ENCODE results near the gene ZNF438. TPM values are rescaled to one million over a fixed set of nuclear protein-coding genes. Genes with fewer than 3 reads are reported as not detected.
"Not testable (repeated sequence)": the region's sequence is repeated elsewhere in the genome, so short reads cannot be mapped to it uniquely, and the experiment has no call there.

ZNF438 gene
- total and polyA plus RNA-seq, 4 experiments from 2014 or later = 2.0 to 4.5 (median 3.9) TPM

DNA sequence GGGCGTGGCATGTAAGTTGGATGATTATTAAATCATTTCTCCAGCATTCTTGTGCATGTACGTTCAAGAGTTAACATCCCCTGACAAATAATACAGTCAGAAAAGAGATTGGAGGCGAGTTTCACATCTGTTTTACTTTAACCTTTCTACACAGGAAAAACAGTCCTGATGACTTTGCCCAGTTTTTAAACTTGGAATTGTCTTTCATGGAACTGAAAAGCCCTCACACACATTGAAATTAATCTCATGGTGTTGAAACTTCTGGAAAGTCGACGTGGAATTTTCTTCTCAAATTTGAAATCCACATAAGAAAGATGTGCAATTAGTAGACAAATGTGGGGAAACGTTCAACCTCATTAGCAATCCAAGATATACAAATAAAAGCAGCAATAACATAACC, 31.2 kb upstream of the ZNF438 start:
- Histone ChIP-seq H3K27ac (ENCODE audit: low read depth, low read length) (no peak overlapping the region), H3K36me3 (ENCODE audit: insufficient read depth, low read length) (no peaks in the 10 kb centered on the region), H3K4me3 (ENCODE audit: low read length in 2 of 2) (no peak overlapping the region), H3K27me3 (ENCODE audit: insufficient read depth, low read length) (no peaks in the 10 kb centered on the region), H3K9me3 (ENCODE audit: control insufficient read depth in 1 of 2, low read length in 2 of 2) (no peaks in the 10 kb centered on the region), H3K4me1 (ENCODE audit: insufficient read depth, low read length) (no peaks in the 10 kb centered on the region)
- Mint-ChIP-seq H3K4me3 (no peak overlapping the region), H3K9me3 (no peaks in the 10 kb centered on the region), H3K36me3 (no peaks in the 10 kb centered on the region), H3K27ac (no peak overlapping the region), H3K27me3 (peaks cover 15 to 29% of the 10 kb centered on the region in 2 donors), H3K4me1 (no peaks in the 10 kb centered on the region)
- intact Hi-C loops (cut with micrococcal nuclease) = no loop called here
- ChIA-PET CTCF (ENCODE audit: partially characterized antibody) (no interaction called here), POLR2A (ENCODE audit: partially characterized antibody) (no interaction called here)
- DNase-seq = no peak

- H3K4me1 Mint-ChIP-seq = peaks cover 0 to 2% (median 0%) of the 10 kb centered on the region in 4 donors
- ChIA-PET CTCF (ENCODE audit: partially characterized antibody) (no interaction called here), POLR2A (ENCODE audit: partially characterized antibody) (no interaction called here)
- Histone ChIP-seq H3K9me3 (ENCODE audit: control insufficient read depth in 1 of 2, low read length in 2 of 2) (no peaks in the 10 kb centered on the region), H3K27ac (ENCODE audit: low read depth, low read length) (no peak overlapping the region), H3K36me3 (ENCODE audit: insufficient read depth, low read length) (no peaks in the 10 kb centered on the region), H3K4me3 (ENCODE audit: low read length in 2 of 2) (no peak overlapping the region), H3K4me1 (ENCODE audit: insufficient read depth, low read length) (no peaks in the 10 kb centered on the region), H3K27me3 (ENCODE audit: insufficient read depth, low read length) (no peaks in the 10 kb centered on the region)
- intact Hi-C loops (cut with micrococcal nuclease) = no loop called here
- H3K27me3 Mint-ChIP-seq = peaks cover 11 to 26% of the 10 kb centered on the region in 2 donors
- no peaks in the 10 kb centered on the region for H3K36me3 Mint-ChIP-seq
- peak overlapping the region in 1 of 7 donors; percentile 48 for H3K27ac Mint-ChIP-seq
- no peak overlapping the region for H3K4me3 Mint-ChIP-seq
- no peaks in the 10 kb centered on the region for H3K9me3 Mint-ChIP-seq
- no peak for DNase-seq
These were observed 30.3 kb upstream of the ZNF438 start for GRCh38 chr10:31061941-31062340.

GRCh38 chr10:31058795-31059703, 27.4 kb upstream of the ZNF438 start:
- CTCF ChIA-PET (ENCODE audit: partially characterized antibody) = interaction anchor here (1.1 to 1.5 kb wide), 2 partner anchors 27 to 341 kb away, joined by 4 read pairs; partner anchors contain the start of gene ZNF438

DNA sequence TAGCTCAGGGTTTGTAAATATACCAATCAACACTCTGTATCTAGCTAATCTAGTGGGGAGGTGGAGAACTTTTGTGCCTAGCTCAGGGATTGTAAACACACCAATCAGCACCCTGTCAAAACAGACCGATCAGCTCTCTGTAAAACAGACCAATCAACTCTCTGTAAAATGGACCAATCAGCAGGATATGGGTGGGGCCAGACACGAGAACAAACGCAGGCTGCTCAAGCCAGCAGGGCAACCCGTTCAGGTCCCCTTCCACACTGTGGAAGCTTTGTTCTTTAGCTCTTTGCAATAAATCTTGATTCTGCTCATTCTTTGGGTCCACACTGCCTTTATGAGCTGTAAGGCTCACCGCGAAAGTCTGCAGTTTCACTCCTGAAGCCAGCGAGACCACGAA, 25.0 kb upstream of the ZNF438 start:
- POLR2A ChIA-PET (ENCODE audit: partially characterized antibody); H3K9me3 ChIP-seq (ENCODE audit: control insufficient read depth in 1 of 2, low read length in 2 of 2); H3K36me3 ChIP-seq (ENCODE audit: insufficient read depth, low read length); H3K4me1 Mint-ChIP-seq; H3K27me3 ChIP-seq (ENCODE audit: insufficient read depth, low read length); DNase-seq; H3K27me3 Mint-ChIP-seq; H3K36me3 Mint-ChIP-seq; H3K27ac Mint-ChIP-seq; H3K4me3 ChIP-seq (ENCODE audit: low read length in 2 of 2); intact Hi-C loops (cut with micrococcal nuclease); H3K27ac ChIP-seq (ENCODE audit: low read depth, low read length); H3K4me1 ChIP-seq (ENCODE audit: insufficient read depth, low read length): not testable (repeated sequence)
- H3K4me3 Mint-ChIP-seq = peak overlapping the region in 3 of 8 donors; percentile 3 to 50 (median 38)
- H3K9me3 Mint-ChIP-seq = peaks cover 0 to 14% (median 7%) of the 10 kb centered on the region in 8 donors
- CTCF ChIA-PET (ENCODE audit: partially characterized antibody) = interaction anchor here (1.4 kb wide), 1 partner anchor 713 kb away, joined by 3 read pairs; no protein-coding TSS in a partner anchor

More at GRCh38 chr10:31058795-31059703, 27.4 kb upstream of the ZNF438 start:
- Histone ChIP-seq H3K4me3 (ENCODE audit: low read length in 2 of 2) (no peak overlapping the region), H3K27me3 (ENCODE audit: insufficient read depth, low read length) (no peaks in the 10 kb centered on the region), H3K36me3 (ENCODE audit: insufficient read depth, low read length) (no peaks in the 10 kb centered on the region), H3K9me3 (ENCODE audit: control insufficient read depth in 1 of 2, low read length in 2 of 2) (no peaks in the 10 kb centered on the region), H3K4me1 (ENCODE audit: insufficient read depth, low read length) (no peaks in the 10 kb centered on the region), H3K27ac (ENCODE audit: low read depth, low read length) (no peak overlapping the region)
- Mint-ChIP-seq H3K36me3 (no peaks in the 10 kb centered on the region), H3K9me3 (no peaks in the 10 kb centered on the region), H3K4me1 (peaks cover 0 to 4% (median 0%) of the 10 kb centered on the region in 4 donors), H3K4me3 (no peak overlapping the region), H3K27me3 (peaks cover 5 to 12% of the 10 kb centered on the region in 2 donors), H3K27ac (no peak overlapping the region)
- DNase-seq = no peak
- POLR2A ChIA-PET (ENCODE audit: partially characterized antibody) = no interaction called here
- intact Hi-C loops (cut with micrococcal nuclease) = no loop called here

DNA sequence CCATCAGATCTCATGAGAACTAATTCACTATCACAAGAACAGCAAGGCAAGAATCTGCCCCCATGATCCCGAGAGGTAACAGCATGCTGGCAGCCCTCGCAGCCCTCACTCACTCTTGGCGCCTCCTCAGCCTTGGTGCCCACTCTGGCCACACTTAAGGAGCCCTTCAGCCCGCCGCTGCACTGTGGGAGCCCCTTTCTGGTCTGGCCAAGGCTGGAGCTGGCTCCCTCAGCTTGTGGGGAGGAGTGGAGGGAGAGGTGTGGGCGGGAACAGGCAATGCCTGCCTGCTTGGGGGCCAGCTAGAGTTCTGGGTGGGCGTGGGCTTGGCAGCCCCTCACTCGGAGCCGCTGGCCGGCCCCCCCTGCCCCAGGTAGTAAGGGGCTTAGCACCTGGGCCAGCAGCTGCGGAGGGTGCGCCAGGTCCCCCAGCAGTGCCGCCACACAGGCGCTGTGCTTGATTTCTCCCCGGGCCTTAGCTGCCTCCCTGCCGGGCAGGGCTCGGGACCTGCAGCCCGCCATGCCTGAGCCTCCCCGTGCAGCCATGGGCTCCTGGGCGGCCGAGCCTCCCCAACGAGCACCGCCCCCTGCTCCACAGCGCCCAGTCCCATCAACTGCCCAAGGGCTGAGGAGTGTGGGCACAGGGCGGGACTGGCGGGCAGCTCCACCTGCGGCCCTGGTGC, 24.0 kb upstream of the ZNF438 start:
- no peaks in the 10 kb centered on the region for H3K4me1 ChIP-seq (ENCODE audit: insufficient read depth, low read length)
- intact Hi-C loops (cut with micrococcal nuclease) = no loop called here
- no peaks in the 10 kb centered on the region for H3K36me3 ChIP-seq (ENCODE audit: insufficient read depth, low read length)
- Mint-ChIP-seq H3K27me3 (peaks cover 2 to 6% of the 10 kb centered on the region in 2 donors), H3K27ac (peak overlapping the region in 1 of 7 donors; percentile 19), H3K4me1 (peaks cover 0 to 4% (median 0%) of the 10 kb centered on the region in 4 donors), H3K9me3 (peaks cover 0 to 16% (median 9%) of the 10 kb centered on the region in 8 donors), H3K4me3 (no peak overlapping the region), H3K36me3 (no peaks in the 10 kb centered on the region)
- POLR2A ChIA-PET (ENCODE audit: partially characterized antibody) = no interaction called here
- no peak overlapping the region for H3K4me3 ChIP-seq (ENCODE audit: low read length in 2 of 2)
- CTCF ChIA-PET (ENCODE audit: partially characterized antibody) = interaction anchor here (1.3 to 1.4 kb wide), 2 partner anchors 57 to 714 kb away, joined by 3 read pairs; no protein-coding TSS in a partner anchor
- H3K27ac ChIP-seq (ENCODE audit: low read depth, low read length) = no peak overlapping the region
- H3K27me3 ChIP-seq (ENCODE audit: insufficient read depth, low read length) = no peaks in the 10 kb centered on the region
- no peaks in the 10 kb centered on the region for H3K9me3 ChIP-seq (ENCODE audit: control insufficient read depth in 1 of 2, low read length in 2 of 2)
- no peak for DNase-seq

DNA sequence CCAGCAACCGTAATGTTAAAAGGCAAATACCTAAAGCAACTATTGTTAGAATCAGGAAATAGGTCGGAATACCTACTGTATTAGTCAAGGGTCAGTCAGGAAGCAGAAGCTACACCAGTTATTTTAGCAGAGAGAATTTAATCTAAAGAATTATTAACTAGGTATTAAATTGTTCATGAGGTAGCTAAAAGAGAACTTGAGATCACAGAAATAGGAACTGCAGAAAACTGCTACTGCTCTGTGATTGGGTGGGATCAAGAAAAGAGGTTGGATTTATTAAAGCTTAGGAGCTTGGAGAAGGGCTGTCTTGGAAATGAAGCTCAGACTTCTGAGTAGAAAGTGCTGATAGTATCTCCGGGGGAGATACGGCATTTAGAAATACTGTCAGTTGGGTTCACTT, 20.0 kb upstream of the ZNF438 start:
- DNase-seq = no peak
- H3K27ac Mint-ChIP-seq = no peak overlapping the region
- H3K4me3 Mint-ChIP-seq = no peak overlapping the region
- ChIA-PET POLR2A (ENCODE audit: partially characterized antibody) (no interaction called here), CTCF (ENCODE audit: partially characterized antibody) (interaction anchor here (0.6 kb wide), 1 partner anchor 340 kb away, joined by 3 read pairs; no protein-coding TSS in a partner anchor)
- H3K27me3 Mint-ChIP-seq = peaks cover 7 to 9% of the 10 kb centered on the region in 2 donors
- no peak overlapping the region for H3K4me3 ChIP-seq (ENCODE audit: low read length in 2 of 2)
- peaks cover 0 to 4% of the 10 kb centered on the region in 2 donors for H3K36me3 Mint-ChIP-seq
- H3K4me1 ChIP-seq (ENCODE audit: insufficient read depth, low read length) = no peaks in the 10 kb centered on the region
- intact Hi-C loops (cut with micrococcal nuclease) = no loop called here
- H3K4me1 Mint-ChIP-seq = no peaks in the 10 kb centered on the region
- H3K27ac ChIP-seq (ENCODE audit: low read depth, low read length) = no peak overlapping the region
- no peaks in the 10 kb centered on the region for H3K27me3 ChIP-seq (ENCODE audit: insufficient read depth, low read length)
- peaks cover 0 to 16% (median 9%) of the 10 kb centered on the region in 8 donors for H3K9me3 Mint-ChIP-seq
- H3K36me3 ChIP-seq (ENCODE audit: insufficient read depth, low read length) = no peaks in the 10 kb centered on the region
- no peaks in the 10 kb centered on the region for H3K9me3 ChIP-seq (ENCODE audit: control insufficient read depth in 1 of 2, low read length in 2 of 2)

DNA sequence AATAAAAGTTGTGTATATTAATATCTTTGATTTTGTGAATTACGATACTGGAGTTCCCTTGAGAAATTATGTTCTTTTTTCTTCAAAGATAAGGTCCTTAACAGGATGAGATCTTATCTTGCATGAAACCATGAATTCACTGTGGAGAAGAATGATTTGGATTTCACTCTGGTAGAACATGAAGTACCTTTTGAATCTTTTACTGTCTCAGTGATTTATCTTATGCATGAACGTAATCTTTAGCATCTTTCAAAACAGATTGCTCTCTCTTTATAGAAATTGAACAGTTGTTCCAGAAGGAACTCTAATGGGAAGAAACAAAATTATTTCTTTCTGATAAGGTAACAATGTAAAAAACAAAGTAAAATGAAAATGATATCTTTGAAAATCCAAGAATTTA, 11.0 kb upstream of the ZNF438 start:
- Mint-ChIP-seq H3K9me3 (peaks cover 0 to 4% (median 0%) of the 10 kb centered on the region in 8 donors), H3K27me3 (peaks cover 5% of the 10 kb centered on the region in 2 donors), H3K36me3 (peaks cover 0 to 4% of the 10 kb centered on the region in 2 donors), H3K4me1 (peaks cover 0 to 1% (median 0%) of the 10 kb centered on the region in 4 donors), H3K27ac (no peak overlapping the region), H3K4me3 (no peak overlapping the region)
- Histone ChIP-seq H3K36me3 (ENCODE audit: insufficient read depth, low read length) (no peaks in the 10 kb centered on the region), H3K9me3 (ENCODE audit: control insufficient read depth in 1 of 2, low read length in 2 of 2) (no peaks in the 10 kb centered on the region), H3K27ac (ENCODE audit: low read depth, low read length) (no peak overlapping the region), H3K4me3 (ENCODE audit: low read length in 2 of 2) (no peak overlapping the region), H3K4me1 (ENCODE audit: insufficient read depth, low read length) (no peaks in the 10 kb centered on the region), H3K27me3 (ENCODE audit: insufficient read depth, low read length) (no peaks in the 10 kb centered on the region)
- ChIA-PET POLR2A (ENCODE audit: partially characterized antibody) (no interaction called here), CTCF (ENCODE audit: partially characterized antibody) (no interaction called here)
- DNase-seq = no peak
- intact Hi-C loops (cut with micrococcal nuclease) = no loop called here
